T-helper 2 cell (primary cell): Measurements from ENCODE around the gene STRN3.
"Not testable (repeated sequence)": the region's sequence is repeated elsewhere in the genome, so short reads cannot be mapped to it uniquely, and the experiment has no call there.

Experiments
- DNase-seq, 5 experiments: peaks; one replicate each; pipeline versions ENCODE4 v3.0.0 to v3.0.0-alpha.2; 2012 to 2022

The STRN3 gene

DNA sequence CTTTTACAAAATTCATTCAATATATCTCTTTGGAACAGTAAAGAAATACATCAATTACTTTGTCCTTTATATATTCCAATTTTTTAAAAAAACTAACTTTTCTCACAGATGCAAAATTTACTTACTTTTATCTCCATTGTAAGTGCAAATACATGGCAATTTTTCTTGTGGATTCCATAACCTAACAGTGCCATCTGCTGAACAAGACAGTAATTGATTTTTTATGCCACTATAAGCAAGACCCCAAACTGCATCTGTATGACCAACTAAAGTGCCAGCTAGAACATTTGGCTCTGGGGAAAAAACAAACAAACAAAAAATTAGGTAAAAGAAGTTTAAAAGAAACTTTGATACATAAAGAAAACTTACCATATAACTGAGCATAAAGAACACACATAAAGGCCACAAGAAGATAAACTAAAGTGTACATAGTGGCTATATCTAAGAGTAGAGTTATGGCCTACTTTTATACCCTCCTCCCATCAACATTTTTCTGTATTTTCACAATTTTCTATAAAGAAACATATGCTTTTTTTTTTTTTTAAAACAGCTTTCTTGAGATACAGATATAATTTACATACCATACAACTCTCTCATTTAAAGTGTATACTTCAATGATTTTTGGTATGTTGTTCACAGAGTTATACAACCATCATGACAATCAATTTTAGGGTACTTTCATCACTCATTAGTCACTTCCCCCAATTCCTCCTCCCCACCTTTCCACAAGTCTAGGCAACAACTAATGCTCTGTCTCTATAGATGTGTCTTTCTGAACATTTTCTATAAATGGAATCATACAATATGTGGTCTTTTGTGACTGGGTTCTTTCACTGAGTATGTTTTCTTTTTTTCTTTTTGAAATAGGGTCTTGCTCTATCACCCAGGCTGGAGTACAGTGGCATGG is 119.2 kb downstream of the STRN3 start:
- peak in 1 of 5 experiments; percentile 40 for DNase-seq

DNA sequence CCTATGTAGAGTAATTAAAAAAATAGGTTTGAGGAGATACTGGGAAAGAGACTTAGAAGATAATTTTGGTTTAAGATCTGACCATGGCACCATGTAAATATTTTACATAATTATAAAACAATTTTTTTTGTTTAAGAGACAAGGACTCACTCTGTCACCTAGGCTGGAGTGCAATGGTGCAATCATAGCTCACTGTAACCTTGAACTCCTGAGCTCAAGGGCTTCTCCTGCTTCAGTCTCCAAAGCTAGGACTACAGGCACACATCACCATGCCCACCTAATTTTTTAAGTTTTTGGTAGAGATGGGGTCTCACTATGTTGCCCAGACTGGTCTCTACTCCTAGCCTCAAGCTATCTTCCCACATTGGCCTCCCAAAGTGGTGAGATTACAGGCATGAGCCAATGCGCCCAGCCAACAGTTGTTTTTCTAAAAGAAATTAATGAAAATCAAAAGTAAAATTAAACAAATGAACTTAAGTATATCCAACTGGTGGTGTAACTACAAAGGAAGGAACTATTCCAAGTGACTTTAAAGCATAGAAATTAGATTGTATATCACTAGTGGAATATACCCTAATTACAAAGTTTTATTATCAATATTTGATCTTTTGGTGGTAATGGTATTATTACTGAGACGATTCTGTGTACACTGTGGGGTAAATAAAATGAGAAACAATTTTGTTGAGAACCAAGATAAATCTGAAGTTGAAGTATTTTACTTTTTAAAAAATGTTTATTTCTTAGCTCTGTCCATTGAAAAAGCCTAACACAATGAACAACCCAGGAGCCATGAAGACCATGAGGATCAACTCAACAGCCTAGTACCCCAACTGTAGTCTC is 122.7 kb downstream of the STRN3 start:
- DNase-seq, result no peak

DNA sequence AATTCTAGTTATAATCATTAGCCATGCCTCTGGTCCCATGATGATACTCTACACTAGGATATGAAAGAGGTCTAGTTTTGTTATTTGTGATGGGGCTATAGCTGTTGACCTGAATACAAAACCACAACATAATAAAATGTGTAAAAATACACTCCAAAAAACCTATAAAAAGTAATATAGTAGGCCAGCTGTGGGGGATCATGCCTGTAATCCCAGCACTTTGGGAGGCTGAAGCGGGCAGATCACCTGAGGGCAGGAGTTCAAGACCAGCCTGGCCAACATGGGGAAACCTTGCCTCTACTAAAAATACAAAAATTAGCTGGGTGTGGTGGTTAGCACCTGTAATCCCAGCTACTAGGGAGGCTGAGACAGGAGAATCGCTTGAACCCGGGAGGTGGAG is 129.1 kb downstream of the STRN3 start:
- not testable (repeated sequence) for DNase-seq

DNA sequence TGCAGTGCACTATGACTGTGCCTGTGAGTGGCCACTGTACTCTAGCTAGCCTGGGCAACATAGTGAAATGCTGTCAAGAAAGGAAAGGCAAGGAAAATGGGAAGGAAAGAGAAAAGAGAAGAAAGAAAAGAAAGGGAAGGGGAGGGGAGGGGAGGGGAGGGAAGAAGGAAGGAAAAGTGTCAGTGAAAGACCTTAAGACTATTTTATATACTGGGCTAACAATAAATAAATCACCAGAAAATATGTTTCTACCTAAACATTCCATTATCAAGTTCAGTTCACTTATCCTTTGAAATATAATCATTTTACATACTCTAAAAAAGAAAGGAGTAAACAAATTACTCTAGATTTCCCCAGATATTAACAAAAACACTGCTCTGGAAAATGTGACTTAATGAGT is 129.7 kb downstream of the STRN3 start:
- no peak for DNase-seq

DNA sequence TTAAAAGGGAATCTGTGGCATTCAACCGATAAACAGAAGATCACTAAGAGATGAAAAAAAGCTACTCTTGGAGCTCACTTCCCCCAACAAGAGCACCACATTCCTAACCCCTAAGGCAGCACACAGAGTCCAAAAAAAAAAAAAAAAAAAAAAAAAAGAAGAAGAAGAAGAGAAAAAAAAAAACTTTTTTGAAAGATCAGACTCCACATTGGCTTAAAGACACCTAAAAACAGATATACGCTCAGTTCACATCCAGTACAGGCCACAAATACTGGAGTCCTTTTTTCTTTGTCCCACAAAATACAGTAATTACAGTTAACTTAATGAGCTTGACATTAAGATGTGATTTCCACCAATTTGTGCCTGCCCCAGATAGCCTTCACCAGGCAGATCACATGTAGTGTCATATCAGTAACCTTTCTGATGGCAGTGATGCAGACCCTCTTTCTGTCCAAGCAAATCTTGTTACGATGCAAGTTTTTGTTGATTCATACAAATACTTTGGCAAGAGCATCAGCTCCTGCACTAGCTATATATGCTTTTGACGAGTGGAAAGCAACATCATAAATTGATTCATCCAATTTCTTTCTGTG is 131.2 kb downstream of the STRN3 start:
- DNase-seq, result no peak

DNA sequence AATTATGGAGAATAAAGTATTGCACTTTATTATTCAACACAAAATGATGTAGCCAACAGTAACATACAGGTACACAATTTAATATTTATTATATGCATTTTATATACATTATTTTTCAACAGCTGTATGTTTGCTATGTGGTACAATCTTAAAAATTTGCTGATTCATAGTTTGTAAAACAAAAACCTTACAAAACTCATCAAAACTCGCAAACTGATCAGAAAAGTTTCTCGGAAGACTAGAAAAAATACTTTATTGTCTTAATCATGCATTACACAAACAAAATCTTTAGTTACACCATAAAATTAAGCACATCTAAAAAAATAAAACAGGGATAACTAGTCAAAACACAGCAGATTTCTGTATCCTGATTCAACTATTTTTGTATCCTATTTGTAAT is 132.4 kb downstream of the STRN3 start:
- DNase-seq, result no peak

DNA sequence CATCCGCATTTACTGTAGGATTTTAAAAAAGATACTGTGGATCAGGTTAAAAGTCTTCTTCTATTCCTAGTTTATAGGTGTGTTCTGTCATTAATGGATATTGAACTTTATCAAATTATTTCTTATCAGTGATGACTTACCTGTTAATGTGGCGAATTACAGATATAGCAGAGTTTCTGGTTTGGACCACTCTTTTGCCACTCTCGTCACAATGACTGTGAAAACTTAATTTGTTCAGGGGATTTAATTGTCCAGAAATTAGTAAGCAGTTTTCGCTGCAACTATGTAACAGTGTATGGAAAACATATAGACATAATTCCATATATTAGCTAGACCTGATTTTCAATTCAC is 137.0 kb downstream of the STRN3 start:
- DNase-seq, result no peak

DNA sequence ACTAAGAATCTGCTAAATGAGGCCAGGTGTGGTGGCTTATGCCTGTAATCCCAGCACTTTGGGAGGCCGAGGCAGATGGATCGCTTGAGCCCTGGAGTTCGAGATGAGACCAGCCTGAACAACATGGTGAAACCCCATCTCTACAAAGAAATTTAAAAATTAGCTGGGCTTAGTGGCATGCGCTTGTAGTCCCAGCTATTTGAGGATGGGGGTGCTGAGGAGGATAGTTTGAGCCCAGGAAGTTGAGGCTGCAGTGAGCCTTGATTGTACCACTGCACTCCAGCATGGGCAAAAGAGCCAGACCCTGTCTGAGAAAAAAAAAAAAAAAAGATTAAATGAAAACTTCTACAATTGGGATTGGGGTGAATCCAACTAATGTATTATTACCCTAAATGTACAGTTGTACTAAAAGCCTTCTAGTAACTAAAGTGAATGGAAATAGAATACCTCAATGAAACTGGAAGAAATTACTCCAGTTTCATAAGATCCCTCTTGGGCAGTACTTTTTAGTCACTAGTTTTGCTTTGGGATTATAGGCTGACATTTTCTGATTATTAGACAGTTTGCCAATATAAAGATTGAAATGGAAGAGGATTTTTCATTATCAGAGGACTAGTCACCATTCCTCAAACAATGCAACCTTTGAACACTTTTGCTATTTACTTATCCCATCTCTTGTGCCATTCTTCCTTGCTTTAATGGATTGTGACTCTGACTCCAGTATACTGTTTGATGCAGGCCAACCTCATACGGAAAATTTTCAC is 137.5 kb downstream of the STRN3 start:
- DNase-seq, result no peak

DNA sequence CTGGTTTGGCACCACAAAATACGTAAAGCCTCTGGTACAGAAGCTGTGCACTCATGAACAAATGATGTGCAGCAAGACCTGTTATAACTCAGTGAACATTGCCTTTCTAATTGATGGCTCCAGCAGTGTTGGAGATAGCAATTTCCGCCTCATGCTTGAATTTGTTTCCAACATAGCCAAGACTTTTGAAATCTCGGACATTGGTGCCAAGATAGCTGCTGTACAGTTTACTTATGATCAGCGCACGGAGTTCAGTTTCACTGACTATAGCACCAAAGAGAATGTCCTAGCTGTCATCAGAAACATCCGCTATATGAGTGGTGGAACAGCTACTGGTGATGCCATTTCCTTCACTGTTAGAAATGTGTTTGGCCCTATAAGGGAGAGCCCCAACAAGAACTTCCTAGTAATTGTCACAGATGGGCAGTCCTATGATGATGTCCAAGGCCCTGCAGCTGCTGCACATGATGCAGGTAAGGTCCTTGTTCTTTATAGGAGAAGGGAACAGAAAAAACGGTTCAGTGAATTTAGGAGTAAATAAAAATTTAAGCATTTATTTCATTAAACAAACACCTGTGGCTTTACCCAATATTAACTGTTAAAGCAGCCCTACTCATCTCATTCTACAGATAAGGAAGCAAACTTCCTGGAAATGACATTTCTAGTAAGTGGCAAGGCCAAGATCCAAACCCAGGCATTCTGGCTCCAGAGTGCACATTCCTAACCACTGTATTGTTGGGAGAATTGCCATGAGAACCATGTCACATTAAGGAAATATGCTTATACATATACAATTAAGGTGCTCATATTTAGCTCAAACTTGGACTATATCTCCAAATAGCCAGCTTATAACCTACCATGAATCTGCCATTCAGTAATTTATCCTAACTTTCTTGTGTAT is 140.1 kb downstream of the STRN3 start:
- no peak for DNase-seq

DNA sequence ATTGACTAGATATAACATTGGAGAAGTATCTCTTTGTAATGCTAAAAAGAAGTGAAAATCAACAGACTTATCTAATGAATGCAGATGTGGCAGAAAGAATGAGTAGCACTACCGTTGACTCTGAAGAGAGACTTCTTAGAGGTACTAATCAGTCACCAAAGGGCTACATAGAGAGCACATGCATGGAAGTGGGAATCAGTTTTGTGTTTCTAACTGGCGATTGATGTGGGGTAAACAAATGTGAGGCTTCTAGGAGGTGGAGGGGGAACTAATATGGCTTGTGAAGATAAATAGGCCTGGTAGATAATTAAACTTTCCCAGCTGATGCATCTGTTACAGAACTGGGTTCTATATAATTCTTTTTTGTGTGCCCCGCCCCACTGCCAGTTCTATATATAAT is 141.3 kb downstream of the STRN3 start:
- no peak for DNase-seq

DNA sequence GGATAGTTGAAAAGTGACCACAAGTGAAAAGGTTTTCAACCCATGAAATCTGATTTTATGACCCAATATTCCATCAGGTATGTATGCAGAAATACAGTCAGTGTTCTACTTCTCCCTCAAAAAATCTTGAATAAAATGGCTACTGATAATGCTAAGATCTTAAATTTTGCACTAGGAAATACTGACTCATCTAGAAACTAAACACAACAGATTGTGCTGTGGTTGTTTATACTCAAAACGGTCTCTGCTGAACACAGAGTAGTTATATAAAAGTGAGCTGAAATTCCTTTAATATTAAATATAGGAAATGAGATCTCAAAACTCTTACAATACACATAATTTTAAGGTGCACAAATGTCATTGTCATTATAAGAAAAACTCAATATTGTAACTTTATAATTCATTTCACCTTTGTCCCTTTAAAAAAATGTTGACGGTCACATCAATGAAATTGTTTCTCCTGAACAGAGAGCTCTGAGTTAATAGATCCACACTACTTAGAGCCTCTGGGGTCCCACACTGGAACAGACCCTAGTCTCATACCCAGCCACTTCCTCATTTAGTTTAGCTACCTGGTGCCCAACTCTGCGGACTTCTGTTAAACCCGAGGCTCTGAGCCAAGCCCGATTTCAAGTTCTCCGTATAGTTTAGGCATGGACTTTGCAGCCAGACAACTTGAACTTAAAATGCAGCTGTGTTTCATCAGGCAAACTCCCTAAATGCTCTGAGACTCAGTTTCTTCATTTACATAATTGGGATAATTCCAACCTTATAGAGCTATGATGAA is 142.5 kb downstream of the STRN3 start:
- DNase-seq, result peak in 1 of 5 experiments; percentile 78

DNA sequence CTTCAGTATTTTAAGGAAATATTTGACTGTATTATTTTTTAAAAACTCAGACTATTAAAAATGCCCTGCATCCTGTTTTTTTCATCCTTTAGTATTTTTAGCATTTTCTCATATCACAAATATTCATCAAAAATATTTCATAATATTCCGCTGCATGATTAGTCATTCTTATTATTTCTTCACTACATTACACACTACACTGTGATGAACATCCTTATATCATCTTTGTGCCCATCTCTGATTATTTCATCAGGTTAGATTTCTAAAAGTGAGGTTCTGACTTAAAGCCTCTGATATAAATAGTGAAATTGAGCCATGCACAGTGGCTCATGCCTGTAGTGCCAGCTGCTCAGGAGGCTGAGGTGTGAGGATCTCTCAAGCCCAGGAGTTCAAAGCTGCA is 143.7 kb downstream of the STRN3 start:
- DNase-seq, result no peak

DNA sequence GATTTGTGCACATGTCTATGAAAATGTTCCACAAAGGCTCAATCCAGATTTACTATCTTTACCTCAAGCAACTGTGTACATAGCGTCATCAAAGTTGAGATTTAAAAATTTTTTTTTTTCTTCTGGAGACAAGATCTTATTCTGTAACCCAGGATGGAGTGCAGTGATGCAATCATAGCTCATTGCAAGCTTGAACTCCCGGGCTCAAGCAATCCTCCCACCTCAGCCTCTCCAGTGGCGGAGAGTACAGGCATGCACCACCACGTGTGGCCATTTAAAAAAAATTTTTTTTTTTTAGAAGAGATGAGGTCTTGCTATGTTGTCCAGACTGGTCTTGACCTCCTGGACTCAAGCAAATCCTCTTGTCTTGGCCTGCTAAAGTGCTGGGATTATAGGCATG is 149.5 kb downstream of the STRN3 start:
- no peak for DNase-seq

DNA sequence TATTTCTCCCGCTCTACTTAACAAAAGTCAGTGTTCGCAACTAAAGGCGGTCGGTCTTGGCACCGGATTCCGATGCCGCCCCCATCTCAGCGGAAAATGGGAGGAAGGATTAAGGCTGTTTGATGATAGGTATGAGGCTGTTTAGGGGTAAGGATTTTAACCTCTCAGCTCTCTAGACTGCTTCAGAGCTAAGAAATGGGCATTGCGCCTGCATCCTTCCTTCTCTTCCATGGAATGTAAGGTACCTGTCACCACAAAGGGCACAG is 150.5 kb downstream of the STRN3 start:
- DNase-seq, result no peak

DNA sequence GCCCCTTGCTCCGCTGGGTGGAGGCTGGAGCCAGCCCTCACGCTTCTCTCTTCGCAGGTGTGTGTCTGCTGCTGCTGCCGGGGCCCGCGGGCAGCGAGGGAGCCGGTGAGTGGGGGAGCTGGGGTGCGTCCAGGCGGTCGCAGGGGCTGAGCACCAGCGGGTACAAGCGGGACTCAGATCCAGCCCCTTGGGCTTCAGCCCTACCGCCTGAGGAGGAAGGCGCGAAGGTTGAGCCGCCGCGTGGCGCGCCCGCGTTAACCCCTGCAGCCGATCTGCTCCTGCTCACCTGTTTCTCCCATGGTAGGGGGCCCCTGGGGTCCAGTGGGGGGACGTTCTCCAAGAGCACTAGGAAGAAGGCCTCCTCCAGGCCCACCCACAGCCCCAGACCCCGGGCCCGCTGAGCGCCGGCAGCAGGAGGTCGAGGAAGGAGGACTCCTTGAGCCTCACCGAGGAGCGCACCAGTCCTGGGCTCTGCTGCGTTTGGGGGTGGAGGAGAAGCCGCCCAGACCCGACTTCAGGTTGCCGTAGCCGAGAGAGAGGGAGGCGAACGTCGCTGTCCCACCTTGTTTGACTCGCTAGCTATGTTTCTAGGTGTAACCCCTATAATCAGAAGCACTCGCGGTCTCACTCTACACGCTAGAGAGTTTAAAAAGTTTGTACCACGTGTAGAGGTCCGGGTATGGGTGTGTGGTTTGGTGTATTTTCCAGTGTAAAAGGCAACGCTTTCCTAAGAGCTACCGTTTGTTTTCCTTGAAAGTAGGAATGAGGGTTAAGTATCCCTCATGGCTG is 151.0 kb downstream of the STRN3 start:
- DNase-seq, result peak in 2 of 5 experiments; percentile 0 to 22

DNA sequence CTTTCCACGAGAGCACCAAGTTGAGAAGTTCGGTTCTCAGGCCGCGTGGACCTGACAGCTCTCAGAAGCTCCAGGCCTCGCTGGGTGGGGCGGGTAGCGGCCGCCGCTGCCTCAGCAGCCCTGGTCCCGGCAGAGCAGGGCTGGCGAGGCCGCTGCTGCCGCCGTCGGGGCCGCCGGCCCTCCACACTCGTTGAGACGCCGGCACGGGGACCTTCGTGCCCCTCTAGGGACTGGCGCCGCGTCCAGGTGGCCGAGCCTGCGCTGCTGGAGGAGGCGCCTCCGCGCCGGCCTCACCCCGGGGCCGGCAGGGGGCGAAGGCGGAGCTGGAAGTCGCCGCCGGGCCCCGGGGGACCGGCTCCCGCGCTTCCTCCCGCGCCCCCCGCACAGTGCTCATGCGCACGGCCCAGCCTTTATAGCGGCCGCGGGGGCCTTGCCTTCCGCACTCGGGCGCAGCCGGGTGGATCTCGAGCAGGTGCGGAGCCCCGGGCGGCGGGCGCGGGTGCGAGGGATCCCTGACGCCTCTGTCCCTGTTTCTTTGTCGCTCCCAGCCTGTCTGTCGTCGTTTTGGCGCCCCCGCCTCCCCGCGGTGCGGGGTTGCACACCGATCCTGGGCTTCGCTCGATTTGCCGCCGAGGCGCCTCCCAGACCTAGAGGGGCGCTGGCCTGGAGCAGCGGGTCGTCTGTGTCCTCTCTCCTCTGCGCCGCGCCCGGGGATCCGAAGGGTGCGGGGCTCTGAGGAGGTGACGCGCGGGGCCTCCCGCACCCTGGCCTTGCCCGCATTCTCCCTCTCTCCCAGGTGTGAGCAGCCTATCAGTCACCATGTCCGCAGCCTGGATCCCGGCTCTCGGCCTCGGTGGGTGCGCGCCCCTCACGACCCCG is 151.8 kb downstream of the STRN3 start, which contains the start of gene COCH:
Gene COCH, plus strand, starts transcription at position 440 of the 879 bp plus-strand sequence. Its CDS starts 380 bp downstream, at position 820.
- DNase-seq, result peak in 4 of 5 experiments; percentile 0 to 46 (median 7)

DNA sequence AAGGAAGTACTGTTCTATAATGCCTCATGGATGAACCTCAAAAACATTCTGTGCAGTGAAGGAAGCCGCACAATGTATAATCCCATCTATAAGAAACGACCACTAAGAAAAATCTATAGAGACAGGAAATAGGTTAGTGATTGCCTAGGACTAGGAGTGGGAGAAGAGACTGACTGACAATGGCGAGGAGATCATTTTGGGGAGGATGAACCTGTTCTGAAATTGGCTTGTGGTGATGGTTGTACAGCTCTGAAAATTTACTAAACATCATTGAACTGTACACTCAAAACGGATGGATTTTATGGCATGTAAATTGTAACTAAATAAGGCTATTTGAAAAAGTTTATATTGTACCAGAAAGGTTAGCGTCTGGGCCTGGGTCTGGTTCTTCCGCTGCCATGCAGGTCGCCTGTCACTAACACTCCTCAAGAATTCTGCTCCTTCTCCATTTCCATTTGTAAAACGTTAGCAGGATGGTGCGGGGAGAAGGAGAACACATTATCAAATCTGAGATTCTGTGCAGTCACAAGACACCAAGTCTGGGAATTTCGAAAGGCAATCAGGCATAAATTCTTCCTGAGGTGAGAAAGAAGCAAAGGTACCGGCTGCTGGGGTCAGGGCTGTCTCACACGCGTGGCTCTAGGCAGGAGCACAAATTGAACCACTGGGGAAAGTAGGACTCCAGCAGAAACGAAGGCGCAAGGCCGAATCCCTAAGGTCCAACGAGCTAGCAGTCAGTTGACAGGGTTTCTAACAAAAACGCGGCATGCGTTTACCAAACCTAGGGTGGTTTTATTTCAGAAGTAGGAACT is 152.7 kb downstream of the STRN3 start:
- DNase-seq, result no peak

DNA sequence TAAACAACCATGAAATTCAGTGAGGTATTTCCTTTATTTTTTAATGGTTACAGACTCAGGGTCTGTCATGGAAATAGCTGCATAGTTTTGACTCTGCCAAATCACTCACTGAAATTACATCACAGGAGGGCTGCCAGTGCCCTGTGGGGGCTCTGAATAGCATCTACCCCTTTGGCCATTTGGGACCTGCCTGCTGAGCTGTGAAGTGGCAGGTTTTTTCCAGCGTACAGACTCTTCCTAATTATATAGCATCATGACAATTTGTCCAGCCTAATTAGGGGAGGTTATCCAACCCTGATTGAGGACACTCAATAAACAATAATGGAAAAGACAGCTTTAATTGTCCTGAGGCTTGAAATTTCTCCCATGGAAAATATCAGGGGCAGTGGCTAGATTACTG is 153.6 kb downstream of the STRN3 start:
- no peak for DNase-seq
